HG03558 (cell line): ENCODE data around the gene GHRHR.

ENCODE experiments used
- ATAC-seq: cut with Tn5 transposase; IDR thresholded peaks from one replicate; pipeline ENCODE4 v1.9.1; 2021; ENCODE audit warnings: moderate number of reproducible peaks; ENCODE audit not compliant: unreplicated experiment; ENCODE audit errors: extremely low read depth

The GHRHR gene

DNA sequence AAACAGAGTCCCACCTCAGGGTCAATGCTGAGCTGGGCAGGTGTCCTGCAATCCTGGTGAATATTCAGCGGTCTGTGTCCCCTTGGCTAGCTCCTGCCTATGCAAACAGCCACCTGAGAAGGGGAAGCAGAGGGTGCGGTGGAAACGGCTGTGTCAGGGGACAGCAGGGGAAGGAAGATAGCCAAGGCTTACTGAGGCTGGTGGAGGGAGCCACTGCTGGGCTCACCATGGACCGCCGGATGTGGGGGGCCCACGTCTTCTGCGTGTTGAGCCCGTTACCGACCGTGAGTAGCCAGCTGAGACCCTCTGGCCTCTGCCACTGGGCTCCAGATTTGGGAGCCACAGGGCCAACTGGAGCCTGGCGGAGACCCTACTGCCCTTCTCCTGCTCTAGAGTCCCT, at the start of gene GHRHR:
GHRHR (plus strand) TSS at position 112 of the 400 bp plus-strand sequence; CDS start at position 228, 116 bp downstream.
- no peak for ATAC-seq

DNA sequence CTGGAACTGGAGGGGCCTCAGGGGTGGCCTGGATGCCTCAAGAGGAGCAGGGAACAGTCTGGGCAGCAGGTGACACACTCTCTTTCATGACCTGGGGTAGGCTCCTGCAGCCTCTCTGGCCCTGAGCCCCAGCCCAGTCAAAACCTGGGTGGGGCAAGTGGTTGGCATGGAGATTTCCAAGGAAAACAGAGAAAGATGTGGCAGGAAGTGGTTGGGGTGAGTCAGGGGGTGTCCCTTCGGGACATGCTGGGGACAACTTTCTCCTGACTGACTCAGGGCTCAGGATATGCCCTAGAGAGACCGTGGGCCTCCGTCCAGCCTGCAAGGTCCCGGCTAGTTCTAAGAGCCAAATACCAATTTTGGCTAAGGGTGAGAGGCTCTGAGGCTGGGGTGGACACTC, 49.2 kb upstream of the GHRHR start:
- no peak for ATAC-seq

DNA sequence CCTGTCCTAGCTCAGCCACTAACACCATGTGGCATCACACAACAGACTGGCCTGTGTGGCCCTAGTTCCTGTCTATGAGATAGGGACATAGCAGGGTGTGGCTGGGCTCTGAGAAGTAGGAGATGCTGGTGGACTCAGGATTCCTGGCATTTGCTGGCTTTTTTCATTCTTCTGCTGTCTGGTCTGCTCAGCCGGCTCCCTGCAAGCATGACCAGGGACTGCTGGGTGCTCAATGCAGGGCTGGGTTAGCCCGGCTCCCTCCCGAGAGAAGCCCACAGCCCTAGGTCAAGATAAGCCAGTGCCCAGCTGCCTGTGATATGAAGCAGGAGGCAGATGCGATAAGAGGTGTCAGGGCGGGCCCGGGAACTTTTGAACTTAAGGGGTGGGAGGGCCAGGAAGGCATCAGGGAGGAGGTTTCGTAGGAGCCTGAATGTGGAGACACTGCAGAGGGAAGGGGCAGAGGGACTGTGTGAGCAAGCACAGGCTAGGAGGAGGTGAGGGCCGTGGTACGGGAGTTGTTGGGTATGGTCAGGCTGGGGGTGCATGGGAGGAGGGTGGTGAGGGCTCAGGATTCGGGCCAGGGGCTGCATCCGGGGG, 48.6 kb upstream of the GHRHR start:
- no peak for ATAC-seq

DNA sequence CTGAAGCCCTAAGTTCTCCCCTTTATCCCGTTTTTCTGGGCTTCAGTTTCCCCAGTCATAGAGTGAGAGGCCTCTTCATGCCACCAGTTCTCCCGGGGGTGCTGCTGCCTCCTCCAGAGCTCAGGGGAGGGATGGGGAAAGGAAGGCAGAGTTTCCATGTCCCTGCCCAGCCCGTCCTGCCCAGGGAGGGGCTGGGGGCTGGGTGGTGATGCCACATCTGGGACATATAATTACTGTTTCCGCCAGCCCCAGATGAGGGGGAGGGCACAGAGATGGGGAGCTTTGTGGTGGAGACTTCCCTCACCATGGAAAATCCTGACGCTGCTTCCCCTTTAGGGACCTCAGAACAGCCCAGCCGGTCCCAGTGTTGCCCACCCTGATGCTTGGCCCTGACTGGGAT, 48.0 kb upstream of the GHRHR start:
- no peak for ATAC-seq

DNA sequence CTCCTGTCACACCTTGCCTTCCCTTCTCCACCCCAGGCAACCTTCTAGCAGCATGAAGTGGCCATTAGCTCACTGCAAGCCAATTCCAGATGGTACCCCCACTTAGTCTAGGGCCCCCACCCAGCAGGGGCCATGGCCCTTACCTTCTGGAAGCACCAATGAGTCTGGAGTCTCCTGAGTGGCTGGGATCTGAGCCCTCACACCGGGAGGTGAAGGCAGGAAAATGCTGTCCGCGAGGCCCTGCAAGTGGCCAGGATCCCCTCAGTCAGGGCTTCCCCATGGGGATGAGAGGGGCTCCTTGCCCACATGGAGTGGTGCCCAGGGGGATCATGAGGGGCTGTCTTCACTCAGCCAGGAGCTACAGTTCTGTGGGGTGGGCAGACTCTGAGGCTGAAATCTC, 47.5 kb upstream of the GHRHR start:
- no peak for ATAC-seq

DNA sequence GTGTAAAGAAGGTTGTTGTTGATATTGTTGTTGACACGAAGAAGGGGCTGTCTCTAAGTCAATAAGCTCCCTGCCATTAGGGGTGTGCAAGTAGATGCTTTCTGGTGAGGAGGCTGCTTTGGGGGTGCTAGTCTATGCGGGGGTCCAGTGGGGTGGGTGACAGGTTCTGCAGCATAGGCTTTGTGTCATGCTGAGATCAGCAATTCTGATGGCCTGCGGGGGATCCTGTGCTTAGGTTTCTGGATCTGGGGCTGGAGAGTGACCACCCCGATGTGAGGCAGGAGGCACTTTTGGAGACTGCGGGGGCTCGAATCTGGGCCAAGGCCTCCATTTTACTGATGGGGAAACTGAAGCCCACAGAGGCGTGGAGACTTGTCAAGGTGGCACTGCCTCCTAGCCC, 47.0 kb upstream of the GHRHR start:
- ATAC-seq, result no peak

DNA sequence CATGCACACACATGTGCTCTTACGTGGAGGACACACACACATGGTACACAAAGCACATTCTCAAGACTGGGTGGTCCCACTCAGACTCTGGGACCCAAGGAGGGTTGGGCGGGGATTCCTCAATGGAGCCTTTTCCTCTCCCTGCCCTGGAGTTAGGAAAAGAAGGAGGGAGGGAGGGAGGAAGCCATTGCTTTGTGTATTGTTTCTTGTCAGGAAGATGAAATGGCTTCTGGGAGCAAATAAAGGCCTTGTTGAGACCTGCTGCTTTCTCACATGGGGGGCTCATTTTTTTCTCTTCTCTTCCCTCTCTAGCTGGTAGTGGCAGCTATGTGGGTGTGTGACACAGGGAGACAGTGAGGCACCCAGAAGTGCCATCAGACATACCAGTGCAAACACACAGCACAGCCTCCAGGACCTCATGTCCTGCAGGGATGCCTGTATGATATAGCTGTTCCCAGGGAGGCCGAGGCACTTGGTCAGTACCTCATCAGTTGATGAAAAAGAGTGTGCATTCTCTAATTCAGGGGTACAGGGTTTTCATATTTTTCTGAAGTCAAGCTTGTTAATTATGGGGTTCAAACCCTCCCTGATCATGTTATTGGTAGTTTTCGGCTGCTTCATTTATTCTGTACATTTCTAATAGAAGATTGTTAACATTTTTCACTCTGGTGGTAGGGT, 46.4 kb upstream of the GHRHR start:
- ATAC-seq, result no peak

DNA sequence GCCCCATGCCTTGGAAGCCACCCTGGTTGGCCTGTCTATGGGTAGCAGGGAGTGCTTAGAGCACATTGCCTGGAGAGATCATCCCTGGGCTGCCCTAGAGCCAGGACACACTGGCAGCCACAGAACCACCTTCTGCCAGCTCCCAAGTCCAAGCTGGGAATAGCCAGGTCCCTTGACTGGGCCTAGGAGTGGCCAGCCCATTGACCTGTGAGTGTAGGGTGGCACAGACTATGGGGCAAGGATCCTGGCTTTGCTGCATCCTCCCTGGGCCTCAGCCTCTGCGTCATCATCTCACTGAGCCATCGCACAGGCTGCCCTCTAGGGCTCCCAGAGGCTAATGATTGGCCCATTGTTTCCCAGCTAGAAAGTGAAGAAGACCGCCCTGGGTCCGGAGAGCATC, 45.1 kb upstream of the GHRHR start:
- no peak for ATAC-seq

DNA sequence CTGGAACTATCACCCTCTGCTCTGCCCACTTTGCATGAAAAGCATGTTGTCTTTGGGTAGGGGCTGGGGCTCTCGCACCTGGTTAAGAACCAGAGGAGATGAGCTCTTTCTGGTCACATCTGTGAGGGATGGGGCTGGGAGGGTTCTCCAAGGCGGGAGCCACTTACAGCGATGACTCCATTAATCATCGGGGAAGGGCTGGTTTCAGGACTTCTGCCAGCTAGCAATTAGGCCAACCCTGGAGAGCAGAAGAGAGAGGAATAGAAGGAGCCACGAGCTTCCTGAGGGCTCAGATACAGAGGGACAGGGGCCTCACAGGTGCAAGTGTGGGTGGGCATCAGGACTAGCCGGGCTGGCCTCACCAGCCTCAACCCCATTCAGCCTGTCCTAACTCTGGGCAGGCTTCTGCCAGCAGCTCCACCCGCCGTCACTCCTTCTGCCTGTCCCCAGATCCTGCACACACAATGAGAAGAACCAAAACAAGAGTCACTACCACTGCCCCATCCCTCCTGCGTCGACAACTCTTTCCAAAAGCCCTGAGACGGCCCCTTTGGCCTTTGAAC, 43.7 kb upstream of the GHRHR start:
- no peak for ATAC-seq

DNA sequence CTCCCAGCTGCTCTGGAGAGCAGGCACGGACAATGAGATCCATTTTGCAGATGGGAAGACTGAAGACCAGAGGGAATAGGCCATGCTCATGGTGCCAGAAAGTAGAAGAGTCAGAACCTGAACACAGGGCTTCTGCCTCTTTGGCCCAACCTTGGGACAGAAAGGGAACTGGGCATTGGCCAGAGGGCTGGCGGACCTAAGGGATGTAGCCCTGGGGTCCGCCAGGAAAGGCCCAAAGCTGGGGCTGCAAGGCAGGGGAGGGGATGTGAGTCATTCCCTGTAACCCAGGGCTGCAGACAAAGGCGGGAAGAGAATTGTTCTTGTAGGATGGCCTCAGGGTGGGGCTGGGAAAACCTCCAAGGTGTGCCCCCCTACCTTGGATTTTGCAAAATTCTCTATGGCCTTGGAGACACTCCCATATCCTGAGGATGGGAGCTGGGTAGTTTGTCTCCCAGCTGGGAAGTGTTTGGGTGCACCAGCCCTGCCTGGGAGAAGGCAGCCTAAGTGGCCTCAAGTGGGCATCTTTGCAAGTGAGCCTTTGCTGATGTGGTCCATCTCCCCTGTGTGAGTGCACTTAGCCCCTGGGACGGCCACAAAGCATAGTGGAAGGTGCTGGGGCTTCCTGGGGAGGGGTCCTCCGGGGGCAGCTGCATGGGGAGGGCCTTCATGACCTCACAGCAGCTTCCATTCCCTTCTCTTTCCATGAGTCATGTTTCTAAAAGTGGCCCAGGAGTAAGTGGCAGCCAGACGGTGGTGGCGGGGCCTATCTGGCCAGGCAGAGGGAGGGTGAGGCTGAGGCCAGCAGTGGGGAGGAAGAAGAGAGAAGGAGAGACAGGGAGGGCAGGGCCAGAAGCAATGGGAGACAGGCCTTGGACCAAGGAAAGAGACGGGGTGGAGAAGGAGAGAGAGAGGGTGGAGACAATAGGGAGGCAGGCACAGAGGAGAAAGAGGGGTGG, 42.9 kb upstream of the GHRHR start:
- ATAC-seq, result no peak

DNA sequence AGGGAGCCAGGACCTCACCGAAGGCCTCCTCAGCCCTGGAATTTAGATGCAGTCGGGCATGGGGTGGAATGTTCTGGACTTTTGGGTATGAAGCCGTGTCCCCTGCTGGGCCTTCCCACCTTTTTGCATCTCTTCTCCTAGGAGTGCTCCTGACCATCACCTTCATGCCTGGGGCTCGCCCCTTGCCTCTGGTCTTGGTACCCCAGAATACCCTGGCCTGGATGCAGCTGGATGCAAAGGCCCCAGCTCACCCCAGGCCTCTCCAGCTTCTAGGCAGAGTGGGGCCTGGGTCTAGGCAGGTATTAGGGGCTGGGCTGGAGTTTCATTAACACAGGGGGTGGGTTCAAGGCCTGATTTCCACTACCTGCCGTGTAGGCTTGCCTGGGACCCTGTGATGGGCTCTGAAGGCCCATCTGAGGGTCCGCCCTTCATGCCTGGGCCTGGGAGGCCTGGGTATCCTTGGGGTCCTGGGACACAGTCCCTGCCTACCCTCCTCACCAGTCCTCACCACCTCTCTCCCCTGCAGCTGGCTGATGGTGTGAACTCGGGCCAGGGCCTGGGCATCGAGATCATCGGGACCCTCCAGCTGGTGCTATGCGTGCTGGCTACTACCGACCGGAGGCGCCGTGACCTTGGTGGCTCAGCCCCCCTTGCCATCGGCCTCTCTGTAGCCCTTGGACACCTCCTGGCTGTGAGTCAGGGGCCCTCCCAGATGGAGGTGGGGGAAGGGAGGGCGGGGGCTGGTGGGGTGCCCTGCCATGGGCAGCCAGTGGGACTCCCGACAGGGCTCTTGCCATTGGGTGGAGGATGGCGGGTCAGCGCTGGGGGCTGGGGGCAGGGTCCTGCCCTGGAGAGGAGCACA, 42.0 kb upstream of the GHRHR start:
- no peak for ATAC-seq

DNA sequence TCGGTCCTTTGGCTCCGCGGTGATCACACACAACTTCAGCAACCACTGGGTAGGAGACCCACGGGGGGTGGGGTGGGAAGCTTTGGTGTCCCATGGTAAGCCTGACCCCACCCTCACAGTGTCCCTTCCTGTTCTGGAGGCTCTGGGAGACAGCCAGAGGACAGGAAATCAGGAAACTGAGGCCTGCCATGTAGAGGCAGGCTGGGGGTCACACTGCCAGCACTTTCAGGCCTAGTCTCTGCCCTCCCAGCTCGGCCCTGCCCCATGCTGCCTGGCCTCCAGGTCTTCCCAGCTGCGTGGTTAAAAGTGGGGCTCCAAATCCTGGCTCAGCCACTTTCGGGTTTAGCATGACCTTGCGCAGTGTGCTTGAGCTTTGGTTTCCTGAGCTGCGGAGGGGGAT, 41.2 kb upstream of the GHRHR start:
- no peak for ATAC-seq

DNA sequence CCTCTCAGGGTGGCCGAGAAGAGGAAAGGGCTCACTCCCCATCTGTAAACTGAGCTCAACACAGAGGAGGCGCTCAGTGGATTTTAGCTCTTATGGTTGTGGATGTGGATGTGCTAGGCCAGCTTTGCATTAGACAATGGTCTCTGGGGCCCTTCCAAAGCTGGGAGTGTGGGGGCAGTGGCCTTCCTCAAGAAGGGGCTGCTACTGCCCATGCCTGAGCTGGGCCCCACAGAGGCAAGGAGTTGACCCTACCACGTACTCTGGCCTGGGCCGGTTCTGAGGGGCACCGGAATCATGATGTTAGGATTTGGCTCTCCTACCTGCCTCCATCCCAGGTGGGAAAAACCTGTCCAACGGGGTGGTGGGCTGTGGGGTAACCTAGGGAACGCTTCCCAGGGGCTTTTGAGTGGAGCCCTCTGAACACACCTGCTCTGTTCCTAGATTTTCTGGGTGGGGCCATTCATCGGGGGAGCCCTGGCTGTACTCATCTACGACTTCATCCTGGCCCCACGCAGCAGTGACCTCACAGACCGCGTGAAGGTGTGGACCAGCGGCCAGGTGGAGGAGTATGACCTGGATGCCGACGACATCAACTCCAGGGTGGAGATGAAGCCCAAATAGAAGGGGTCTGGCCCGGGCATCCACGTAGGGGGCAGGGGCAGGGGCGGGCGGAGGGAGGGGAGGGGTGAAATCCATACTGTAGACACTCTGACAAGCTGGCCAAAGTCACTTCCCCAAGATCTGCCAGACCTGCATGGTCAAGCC, 40.6 kb upstream of the GHRHR start:
- ATAC-seq, result no peak

DNA sequence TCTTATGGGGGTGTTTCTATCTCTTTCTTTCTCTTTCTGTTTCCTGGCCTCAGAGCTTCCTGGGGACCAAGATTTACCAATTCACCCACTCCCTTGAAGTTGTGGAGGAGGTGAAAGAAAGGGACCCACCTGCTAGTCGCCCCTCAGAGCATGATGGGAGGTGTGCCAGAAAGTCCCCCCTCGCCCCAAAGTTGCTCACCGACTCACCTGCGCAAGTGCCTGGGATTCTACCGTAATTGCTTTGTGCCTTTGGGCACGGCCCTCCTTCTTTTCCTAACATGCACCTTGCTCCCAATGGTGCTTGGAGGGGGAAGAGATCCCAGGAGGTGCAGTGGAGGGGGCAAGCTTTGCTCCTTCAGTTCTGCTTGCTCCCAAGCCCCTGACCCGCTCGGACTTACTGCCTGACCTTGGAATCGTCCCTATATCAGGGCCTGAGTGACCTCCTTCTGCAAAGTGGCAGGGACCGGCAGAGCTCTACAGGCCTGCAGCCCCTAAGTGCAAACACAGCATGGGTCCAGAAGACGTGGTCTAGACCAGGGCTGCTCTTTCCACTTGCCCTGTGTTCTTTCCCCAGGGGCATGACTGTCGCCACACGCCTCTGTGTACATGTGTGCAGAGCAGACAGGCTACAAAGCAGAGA, 39.9 kb upstream of the GHRHR start:
- ATAC-seq, result no peak

DNA sequence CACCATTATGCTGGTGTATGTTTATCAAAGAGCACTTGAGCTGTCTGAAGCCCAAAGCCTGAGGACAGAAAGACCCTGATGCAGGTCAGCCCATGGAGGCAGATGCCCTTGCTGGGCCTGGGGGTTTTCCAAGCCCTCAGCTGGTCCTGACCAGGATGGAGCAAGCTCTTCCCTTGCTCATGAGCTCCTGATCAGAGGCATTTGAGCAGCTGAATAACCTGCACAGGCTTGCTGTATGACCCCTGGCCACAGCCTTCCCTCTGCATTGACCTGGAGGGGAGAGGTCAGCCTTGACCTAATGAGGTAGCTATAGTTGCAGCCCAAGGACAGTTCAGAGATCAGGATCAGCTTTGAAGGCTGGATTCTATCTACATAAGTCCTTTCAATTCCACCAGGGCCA, 39.1 kb upstream of the GHRHR start:
- ATAC-seq, result no peak

DNA sequence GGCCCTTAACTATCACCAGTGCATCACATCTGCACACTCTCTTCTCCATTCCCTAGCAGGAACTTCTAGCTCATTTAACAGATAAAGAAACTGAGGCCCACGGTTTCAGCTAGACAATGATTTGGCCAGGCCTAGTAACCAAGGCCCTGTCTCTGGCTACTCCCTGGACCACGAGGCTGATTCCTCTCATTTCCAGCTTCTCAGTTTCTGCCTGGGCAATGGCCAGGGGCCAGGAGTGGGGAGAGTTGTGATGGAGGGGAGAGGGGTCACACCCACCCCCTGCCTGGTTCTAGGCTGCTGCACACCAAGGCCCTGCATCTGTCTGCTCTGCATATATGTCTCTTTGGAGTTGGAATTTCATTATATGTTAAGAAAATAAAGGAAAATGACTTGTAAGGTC, 38.6 kb upstream of the GHRHR start:
- ATAC-seq, result no peak

DNA sequence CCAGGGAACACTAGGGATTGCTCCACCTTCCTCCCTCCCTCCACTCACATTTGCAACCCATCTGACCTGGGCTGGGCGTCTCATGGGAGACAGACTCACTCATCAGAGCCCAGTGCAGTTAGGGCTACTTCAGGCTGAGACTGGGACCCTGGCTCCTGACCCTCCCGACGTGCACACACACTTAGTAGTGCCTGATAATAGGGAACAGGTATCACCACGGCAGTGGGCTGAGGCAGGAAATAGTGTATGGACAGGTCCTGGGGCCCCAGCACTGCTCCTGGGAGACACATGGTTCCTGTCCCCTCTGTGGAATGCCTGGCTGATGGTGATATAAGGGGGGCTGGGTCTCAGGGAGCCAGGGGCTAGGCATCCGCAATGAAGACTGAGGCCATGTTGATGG, 37.8 kb upstream of the GHRHR start:
- no peak for ATAC-seq

DNA sequence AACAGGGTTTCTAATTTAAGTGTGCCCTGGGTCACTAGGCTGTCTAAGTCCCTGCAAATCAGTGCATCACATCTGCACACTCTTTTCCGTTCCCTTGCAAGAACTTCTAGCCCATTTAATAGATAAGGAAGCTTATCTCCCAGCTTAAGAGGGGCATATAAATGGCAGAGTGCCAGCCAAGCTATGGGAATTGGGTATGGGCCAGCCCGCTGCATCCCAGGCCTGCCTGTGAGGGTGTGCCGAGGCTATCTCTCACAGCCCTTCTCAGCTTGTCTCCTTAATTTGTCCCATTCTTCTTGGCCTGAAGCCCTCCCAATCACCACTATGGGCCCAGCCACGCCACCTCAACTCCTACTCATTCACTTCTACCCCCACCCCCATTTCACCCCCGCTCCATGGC, 37.4 kb upstream of the GHRHR start:
- ATAC-seq, result no peak

DNA sequence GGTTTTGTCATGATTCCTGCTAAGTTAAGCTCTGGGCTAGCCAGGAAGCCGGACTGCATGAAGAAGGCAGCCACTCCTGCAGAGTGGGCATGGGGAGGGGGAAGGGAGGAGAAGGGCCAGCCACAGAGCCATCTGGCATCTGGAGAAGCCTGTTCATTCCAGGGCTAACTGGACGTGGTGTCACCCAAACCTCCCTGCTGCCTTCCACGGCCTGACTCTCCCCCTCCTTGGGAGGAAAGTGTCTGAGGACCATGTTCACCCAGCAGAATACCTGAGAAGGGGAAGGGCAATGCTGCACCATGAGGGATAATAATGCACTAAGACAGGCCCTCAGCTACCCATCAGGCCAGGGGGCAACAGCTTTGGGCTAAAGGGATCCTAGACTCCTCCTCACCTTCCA, 36.7 kb upstream of the GHRHR start:
- ATAC-seq, result no peak
